Activated naive CD4-positive, alpha-beta T cell (primary cell): ENCODE data around the gene CDK5R2.
A peak's percentile ranks its signal among the peaks of the same experiment; 100 is the strongest.

ENCODE experiments used
- DNase-seq, 4 experiments: peaks; one replicate each; lab custom pipeline; 2025; lab: John Stamatoyannopoulos, UW

Gene CDK5R2

DNA sequence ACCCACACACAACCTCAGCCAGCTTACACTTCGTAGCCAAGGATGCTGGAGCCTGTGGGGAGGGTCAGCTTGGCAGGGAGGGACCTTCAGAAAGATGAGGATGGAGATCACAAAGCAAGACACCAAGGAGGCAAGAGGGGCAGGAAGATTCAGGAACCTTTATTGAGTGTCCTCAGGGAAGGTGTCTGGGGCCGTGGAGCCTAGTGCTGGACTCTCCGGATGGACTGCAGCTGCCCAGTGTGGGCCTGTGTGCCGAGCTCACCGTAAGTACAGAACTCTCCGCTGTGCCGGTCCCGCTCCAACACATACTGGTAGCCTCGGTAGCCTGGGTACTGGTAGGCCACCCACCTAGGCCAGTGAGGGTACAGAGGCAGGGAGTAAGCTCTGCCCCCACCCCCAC lies 30.6 kb downstream of the CDK5R2 start:
- DNase-seq, result no peak

DNA sequence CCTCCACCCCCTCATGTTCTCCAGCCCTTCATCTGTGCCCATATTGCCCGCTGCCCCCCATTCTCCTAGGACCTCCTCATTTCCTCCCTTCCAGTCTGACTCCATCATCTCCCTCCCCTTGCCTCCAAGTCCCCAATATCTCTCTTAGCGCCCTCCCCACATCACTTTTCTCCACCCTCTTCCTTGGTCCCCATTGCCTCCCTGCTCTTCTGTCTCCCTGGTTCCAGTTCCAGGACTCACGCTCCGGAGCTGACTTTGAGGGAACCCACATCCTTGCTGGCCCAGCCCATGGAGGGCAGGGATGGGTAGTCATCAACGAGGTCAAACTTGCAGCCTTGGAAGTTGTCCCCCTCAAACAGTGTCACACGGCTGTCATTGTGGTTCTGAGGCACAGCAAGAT lies 31.1 kb downstream of the CDK5R2 start:
- no peak for DNase-seq

- no peak for DNase-seq
These were observed 32.3 kb downstream of the CDK5R2 start for GRCh38 chr2:218991674-218992168.

- no peak for DNase-seq
These were observed 32.7 kb downstream of the CDK5R2 start for GRCh38 chr2:218992196-218992595.

DNA sequence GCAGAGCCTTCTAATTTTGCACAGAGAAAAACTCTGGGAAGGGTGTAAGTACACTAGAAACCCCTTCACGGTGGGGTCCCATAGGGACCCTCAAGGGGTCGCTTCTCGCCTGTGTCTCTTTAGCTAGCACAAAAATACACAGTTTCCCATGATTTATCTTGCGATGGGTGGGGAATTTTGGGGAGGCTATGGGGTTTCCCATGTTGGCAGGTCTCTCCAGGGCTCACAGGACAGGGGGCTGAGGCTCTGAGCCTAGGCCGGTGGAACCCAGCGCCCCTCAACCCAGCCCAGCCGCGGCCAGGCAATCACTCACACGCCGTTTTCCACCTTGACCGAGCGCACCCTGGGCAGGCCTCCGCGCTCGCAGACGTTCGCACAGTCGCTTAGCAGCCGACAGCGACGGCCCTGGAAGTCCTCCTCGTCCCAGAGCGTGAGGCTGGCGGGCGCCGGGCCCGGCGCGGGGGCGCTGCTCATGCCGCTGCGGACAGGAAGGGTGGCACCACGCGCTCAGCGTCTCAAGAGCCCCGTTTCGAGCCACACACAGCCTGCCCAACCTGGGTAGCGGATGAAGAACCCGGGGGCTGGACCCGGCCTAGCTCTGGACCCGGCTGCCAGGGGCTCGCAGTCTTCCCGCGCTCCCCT lies 33.4 kb downstream of the CDK5R2 start:
- no peak for DNase-seq

GRCh38 chr2:218993345-218994315 lies 34.2 kb downstream of the CDK5R2 start, which contains the start of gene CRYBA2:
Gene CRYBA2, minus strand, starts transcription at chr2:218993422. Its CDS starts 246 bp downstream, at chr2:218993176.
- no peak for DNase-seq

GRCh38 chr2:218995561-218995960 lies 36.1 kb downstream of the CDK5R2 start:
- DNase-seq, result no peak

DNA sequence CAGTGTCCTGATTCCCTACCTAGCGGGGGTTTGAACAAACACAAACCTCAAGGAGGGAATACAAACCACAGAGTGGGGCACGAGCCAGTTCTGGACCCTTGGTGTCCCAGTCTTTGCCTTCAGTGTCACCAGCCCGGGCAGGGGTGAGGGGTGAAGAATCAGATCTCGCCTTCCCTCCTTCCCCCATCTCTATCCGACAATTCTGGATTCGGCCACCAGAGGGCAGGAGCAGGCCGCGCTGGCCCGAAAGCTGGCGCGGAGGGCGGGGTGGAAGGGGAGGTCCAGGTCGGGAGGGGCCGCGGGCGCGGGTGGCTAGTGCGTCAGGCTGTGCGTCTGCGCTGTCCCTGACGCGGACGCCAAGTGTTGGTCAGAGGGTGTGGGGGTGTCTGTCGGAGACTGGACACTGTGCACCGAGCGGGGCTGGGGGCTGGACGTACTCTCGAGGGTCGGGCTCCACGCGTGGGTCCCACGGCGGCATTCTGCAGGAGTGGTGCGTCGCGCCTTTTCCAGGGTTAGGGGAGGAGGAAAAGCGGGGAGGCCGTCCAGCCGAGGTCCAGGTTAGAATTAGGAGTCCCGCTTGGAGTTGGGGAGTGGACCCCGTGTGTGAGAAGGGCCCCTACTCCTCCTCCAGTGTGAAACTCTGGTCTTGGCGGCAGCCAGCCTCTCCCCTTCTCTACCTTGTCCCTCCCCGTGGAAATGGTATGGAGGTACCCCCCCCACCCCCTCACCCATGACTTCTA lies 36.7 kb downstream of the CDK5R2 start:
- peak; percentile 42 to 67 (median 56) for DNase-seq

DNA sequence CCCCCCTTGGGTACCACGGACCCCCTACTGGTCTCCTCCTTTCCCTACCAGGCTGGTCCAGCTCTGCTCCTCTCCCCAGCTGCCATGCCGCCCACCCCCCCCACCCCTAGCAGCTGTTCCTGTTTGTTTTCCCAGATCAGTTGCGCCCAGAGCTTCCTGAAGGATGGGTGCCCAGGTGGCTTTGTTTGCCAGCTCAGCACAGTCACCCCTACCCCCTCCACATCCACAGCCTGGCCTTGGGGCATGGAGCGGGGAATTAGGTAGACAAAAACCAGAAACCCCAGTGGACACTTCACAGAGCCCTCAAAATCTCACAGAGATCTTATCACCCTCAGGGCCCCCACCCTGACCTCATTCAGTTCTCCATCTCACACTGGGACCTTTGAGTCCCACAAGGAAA lies 37.5 kb downstream of the CDK5R2 start:
- no peak for DNase-seq

DNA sequence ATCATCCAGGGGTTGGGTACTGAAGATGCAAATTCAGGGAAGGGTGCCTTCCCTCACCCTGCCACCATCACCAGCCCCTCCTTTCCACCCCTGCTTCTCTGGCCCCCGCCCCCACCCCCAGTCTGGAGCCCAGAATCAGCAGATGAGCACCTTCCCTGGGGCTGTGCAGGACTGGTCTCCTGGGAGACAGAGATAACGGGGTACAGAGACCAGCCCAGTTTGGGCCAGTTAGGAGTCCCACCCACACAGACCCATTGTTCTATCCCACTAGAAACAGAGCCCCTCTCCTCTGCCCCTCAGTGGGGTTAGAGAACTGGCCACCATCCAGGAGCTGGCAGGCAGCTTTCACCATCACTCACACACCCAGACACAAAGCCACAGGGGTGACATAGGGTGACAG lies 38.3 kb downstream of the CDK5R2 start:
- no peak for DNase-seq

GRCh38 chr2:218998414-218999002 lies 39.0 kb downstream of the CDK5R2 start:
- DNase-seq, result no peak

GRCh38 chr2:218999021-218999880 lies 39.8 kb downstream of the CDK5R2 start:
- no peak for DNase-seq

DNA sequence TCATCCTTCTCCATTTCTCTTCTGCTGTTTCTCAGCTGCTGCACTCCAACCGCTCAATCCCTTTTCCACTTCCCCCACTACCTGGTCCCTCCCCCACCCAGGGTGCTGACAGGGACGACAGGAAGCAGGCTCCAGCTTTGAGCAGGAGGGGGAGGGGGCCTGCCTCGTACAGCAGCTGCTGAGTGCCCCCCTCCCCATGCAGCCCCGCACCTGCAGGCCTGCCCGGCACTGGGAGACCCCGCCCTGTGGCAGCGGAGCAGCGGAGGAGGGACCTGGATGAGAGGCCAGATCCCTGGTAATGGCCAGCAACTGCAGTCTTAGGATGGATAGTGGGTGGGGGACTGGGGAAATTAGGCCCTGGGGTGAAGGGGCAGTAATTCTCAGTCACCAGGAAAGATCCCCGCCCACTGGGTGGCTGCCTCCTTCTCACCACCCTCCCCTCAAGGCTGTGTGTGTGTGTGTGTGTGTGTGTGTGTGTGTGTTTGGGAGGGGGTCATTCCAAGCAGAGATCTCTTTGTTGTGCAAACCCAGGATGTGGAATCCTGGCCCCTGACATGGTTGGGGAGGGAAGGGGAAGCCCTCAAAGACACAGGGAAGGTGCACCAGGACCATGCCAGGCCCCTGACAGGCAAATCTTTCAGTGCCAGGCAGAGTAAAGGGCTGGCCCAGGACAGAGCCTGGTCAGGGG lies 40.6 kb downstream of the CDK5R2 start:
- no peak for DNase-seq

GRCh38 chr2:219000569-219000960 lies 41.1 kb downstream of the CDK5R2 start:
- DNase-seq, result no peak

- no peak for DNase-seq
These were observed 41.7 kb downstream of the CDK5R2 start for GRCh38 chr2:219001100-219001576.

DNA sequence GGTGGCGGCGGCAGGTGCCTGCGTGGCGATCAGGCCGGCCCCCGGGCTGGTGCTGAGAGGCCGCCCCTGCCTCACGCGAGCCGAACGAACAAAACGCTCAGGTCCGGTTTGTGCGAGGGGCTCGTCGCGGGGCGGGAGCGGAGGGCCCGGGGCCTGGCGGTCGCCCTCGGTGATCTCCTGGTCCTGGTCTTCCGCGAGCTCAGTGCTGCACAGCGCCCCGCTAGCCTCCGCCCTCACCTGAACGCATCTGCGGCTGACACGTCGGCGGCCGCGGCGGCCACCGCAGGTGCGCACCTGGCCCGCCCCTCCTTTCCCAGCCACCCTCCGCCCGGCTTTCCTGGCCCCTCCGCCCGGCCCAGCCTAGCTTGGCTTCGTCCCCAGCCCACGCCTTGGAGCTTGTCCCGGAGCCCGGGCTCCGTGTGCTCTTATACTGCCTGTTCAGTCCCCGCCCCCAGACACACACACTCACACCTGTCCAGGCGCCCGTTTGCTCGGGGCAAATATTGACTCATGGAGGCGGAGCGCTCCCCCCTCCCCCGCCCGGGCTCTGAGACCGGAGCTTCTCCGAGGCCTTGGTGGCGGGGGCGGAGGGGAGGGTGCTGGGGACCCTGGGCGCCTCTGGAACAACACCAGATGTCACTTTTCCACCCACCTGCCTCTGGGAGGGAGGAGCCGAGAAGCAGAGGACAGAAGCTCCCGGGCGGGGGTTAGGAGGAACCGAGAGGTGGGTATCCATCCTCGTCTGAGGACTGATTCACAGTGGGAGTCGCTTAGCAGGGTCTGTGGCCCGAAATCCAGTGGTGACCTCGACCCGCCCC lies 42.3 kb downstream of the CDK5R2 start:
- no peak for DNase-seq

DNA sequence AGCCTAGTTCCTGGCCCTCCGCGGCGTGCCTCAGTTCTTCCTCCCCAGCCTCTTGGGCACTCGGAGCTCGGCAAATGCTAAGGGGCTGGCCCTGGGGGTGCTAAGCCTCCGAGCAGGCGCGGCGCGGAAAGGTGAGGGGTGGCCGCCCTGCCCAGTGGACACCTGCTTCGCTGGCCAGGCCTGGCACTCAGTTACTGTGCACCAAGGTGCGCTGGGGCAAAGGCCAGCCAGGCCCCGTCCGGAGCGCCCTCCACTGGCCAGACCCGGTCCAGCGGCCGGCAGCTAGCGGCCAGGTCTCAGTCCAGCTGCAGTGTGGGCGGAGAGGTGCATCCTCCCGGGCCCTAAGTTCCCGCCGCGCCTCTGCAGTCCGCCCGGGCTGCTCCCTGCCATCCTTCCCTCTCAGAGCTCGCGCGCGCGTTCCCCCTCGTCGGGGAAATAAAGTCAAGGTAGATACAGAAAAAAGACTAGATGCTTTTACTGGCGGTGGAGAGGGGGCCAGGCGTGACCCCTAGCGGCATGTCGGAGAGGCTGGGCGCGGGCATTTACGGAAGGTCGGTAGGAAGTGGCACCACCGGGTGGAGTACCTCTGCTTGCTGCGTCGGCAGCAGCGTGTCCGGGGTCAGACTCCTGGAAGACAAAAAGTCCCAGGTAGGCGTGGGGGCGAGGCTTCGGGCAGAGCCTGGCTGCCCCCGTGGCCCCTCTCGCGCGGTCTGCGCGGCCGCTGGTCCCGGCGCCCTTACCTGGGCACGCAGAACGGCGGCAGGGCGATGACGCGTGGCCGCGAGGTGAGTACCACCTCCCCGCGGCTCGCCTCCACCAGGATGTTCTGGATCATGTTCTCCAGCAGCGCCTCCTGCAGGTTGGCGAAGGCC lies 43.2 kb downstream of the CDK5R2 start:
- DNase-seq, result peak in 1 of 4 experiments; percentile 24

DNA sequence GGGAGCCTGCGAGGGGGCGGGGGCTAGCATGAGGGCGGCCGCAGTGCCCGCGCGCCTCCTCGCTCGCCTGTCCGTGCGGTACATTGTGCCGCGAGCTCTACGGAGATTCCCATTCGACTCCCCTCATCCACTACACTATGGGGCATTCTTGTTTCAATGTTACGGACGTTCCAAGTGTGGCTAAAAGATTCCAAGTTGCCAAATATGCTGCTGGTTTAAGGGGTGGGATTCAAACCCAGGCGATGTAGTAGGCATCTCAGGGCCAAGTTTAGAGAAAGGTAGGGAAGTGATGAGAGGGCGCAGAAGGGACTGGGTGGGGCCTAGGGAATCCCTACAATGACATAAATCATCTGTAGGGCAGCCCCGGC lies 43.8 kb downstream of the CDK5R2 start:
- DNase-seq, result no peak
